T47D (cell line): Measurements from ENCODE around the gene VPS4A.
A peak's percentile ranks its signal among the peaks of the same experiment; 100 is the strongest.

Experiments
- DNase-seq, 2 experiments: peaks; one replicate each; pipeline versions ENCODE4 v3.0.0 to v3.0.0-alpha.2; 2011 to 2012; ENCODE audit warnings: low read depth in 1 of 2, low spot score in 1 of 2
- JUND ChIP-seq: IDR thresholded peaks from 2 replicates; pipeline ENCODE4 v1.6.1; 2012; ENCODE audit warnings: low read depth
- in situ Hi-C: cut with HindIII; loops from 2 replicates; pipeline ENCODE4 v1.10.0; 2016; ENCODE audit warnings: low sequenced_read_pairs, low pct_unique_long_range_greater_than_20kb

Gene VPS4A

DNA sequence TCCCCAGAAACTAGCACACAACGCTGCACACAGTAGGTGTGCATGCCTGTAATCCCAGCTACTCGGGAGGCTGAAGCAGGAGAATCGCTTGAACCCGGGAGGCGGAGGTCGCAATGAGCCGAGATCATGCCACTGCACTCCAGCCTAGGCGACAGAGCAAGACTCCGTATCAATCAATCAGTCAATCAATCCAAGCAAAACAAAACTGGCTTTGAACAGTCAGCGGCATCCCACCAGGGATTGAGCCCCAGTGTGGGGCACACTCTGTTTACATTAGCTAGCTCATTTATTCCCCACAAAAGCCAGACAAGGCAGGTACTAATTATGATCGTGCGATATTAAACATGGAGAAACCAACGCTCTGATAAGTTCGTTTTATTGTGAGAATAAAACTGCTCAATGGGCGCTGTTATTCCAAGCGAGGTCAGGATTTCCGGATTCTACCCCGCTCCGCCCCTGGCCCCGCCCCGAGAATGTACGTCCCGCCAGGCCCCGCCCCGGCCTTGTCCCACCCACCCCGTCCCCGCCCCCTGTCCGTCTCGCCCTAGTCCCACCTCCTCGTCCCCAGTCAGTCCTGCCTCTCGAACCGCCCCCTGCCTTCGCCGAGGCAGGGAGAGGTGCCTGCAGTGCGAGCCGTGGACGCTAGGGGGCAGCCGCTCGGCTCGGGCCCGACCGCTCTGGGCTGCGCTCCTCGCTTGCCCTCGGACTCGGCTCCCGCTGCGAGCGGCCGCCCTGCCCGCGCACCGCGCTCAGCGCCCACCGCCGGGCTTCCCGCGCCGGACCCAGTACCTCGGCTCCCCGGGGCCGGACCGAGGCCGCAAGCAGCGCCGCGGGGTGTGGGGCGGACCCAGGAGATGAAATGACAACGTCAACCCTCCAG is at the start of gene VPS4A:
Gene VPS4A (plus strand): TSS at position 698 of the 880 bp plus-strand sequence. CDS start 162 bp downstream, at position 860.
- in situ Hi-C loops = no loop called here
- DNase-seq = peak; percentile 91 to 96
- no peak for TF ChIP-seq JUND

DNA sequence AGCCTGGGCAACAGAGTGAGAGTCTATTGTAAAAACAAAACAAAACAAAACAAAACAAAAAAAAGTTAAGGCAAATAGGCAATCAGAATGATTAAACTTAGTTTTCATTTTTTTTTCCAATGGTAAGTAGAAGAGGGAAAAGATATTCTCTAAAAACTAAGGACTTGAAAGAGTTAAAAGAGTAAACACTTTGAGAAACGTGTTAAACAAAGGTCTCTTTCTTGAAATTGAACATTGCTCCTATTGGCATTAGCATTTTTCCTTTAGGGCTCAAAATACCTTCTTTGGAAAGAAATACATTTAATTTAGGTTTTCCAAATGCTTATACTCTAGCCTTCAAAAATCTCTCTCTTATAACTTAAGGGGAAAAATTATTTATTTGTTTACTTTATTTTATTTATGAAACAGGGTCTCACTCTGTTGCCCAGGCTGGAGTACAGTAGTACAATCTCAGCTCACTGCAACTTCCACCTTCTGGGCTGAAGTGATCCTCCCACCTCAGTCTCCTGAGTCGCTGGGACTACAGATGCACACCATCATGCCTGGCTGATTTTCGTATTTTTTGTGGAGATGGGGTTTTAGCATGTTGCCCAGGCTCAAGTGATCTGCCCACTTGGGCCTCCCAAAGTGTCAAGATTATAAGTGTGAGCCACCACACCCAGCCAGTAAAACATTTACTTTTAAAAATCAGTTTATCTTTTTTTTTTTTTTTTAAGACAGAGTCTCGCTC is 44.7 kb upstream of the VPS4A start:
- in situ Hi-C loops = no loop called here
- TF ChIP-seq JUND = no peak

DNA sequence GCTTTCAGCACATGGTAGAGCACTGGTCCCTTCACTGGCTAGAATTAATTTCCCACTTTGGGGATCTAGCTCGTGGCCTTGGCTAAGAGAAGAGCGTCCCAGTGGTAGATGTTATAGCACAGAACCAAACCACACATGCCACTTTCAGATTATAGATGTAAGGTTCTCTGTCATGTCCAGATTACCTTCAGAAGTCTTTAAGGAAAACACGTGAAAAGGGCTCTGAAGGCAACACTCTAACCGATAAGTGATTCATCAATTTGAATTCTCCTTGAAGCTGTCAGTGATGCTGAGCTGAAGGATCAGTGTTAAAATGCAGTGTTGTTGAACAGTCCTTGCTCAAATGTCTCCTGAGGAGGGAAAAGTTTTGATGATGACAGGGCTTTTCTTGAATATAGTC is 43.5 kb upstream of the VPS4A start:
- in situ Hi-C loops = no loop called here
- no peak for TF ChIP-seq JUND
- DNase-seq = no peak

More for the DNA sequence above, 44.7 kb upstream of the VPS4A start:
- DNase-seq = no peak

DNA sequence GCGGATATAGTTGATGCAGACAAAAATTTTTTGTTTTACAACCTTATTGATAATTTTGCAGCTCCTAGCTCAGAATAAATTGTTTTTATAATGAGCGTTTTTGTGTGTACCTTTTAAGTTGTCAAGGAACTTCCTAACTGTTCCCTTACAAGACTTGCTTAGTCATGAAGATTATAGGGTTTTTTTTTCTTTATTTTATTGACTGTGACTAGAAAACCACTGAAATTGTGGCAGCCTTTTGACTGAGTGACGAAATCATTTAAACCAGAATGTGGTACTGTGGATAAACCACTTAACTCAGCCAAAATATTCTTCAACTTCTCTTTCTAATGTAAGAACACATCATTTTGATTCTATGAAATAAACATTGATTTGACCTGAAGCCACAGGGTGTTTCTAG is 40.8 kb upstream of the VPS4A start:
- in situ Hi-C loops = no loop called here
- no peak for DNase-seq

DNA sequence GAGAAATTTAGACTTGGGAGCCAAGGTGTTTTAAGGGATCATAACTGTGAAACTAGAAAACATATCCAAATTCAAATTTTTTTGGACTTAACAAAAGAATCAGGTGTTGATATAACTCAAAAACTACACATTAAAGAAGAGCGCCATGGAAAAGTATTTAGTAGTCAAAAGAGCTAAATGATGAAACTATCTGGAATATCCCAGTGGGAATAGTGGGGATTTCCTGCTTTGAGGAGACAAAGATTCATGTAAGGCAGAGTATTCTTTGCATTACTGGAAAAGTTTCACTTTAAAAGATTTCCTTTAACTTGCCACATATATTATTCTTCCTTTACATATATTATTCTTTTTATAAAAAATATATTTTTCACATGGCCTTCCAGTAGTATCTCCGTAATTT is 40.3 kb upstream of the VPS4A start:
- in situ Hi-C loops = no loop called here
- no peak for TF ChIP-seq JUND
- no peak for DNase-seq

More for the DNA sequence above, 40.8 kb upstream of the VPS4A start:
- no peak for TF ChIP-seq JUND

DNA sequence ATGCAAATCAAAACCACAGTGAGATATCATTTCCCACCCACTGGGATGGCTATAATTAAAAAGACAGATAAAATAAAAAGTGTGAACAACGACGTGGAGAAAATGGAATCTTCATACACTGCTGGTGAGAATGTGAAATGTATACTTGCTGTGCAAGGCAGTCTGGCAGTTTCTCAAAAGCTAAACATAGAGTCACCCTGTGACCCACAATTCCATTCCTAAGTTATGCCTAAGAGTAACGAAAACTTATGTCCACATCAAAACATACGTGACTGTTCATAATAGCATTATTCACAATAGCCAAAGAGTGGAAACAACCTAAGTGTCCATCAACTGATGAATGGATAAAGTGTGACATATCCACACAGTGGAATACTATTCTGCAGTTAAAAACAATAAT is 38.1 kb upstream of the VPS4A start:
- TF ChIP-seq JUND = no peak
- DNase-seq = no peak
- in situ Hi-C loops = no loop called here

DNA sequence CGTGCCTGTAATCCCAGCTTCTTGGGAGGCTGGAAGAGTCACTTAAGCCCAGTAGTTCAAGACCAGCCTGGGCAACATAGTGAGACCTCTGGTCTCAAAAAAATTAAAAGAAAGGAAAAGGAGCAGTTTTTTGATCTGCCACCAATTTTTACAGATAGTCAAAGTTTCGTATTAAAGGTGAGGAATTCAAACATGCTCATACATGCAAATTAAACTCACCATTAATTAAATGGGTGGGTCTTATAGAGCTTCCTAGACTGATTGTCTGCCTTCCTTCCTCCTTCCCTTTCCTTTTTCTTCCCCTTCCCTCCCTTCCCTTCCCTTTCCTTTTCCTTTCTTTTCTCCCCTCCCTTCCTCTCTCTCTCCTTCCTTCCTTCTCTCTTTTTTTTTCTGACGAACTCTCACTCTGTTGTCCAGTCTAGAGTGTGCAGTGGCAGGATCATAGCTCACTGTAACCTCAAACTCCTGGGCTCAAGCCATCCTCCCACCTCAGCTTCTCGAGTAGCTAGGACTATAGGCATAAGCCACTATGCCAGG is 36.4 kb upstream of the VPS4A start:
- TF ChIP-seq JUND = no peak
- in situ Hi-C loops = no loop called here
- DNase-seq = no peak

DNA sequence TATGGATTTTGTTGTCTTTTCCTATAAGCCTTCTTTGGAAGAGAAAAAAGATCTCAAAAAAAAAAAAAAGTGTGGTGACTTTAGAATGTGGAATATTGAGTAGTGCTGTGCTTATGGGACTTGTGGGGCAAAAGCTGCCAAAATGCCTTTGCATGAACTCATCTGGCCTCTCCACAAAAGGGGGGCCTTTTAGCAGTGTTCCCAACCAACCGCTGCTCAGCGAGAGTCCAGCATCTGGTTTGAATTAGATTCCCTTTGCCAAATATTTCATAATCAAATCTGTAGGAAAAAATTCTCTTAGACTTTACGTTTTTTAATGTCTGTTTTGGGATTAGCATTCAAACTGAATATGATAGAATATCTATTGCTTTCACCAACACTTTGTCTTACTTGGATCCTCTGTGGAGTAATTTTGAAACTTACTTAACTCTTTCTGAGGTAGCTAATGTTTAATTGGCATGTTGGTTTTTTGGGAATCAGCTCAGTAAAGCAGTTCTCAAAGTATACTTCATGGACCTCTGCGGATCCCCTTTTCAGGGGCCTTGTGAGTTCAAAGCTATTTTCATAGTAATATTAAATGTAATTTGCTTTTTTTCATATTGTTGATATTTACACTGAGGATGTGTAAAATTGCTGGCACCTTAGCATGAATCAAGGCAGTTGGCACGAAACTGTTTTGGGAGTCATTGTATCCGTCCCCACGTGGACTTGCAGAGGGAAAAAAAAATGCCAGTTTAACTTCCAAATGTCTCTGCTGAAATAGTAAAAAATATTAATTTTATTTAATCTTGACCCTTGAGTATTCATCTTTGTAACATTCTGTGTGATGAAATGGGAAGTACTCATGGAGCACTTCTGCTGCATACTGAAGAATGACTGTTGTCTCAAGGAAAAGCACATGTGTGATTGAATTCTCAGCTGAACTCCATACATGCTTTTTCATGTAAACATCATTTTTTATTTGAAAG is 34.7 kb upstream of the VPS4A start:
- no peak for TF ChIP-seq JUND
- no peak for DNase-seq

DNA sequence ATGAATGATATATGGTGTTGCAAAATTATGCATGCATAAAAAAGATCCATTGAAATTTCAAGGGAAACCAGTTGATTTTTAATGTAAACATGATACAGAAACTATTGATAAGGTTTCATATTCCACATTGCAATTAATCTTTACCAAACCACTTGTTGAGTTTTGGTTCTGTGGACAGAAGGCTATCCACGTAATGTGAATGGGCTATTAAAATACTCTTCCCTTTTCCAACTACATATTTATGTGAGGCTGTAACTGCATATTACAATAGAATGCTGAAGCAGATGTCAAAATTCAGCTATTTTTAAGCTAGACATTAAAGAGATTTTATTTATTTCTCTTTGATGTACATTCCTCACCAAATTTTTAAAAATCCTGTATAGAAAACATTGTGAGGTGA is 33.7 kb upstream of the VPS4A start:
- in situ Hi-C loops = no loop called here
- no peak for DNase-seq
- TF ChIP-seq JUND = no peak

More for the DNA sequence above, 34.7 kb upstream of the VPS4A start:
- in situ Hi-C loops = no loop called here

DNA sequence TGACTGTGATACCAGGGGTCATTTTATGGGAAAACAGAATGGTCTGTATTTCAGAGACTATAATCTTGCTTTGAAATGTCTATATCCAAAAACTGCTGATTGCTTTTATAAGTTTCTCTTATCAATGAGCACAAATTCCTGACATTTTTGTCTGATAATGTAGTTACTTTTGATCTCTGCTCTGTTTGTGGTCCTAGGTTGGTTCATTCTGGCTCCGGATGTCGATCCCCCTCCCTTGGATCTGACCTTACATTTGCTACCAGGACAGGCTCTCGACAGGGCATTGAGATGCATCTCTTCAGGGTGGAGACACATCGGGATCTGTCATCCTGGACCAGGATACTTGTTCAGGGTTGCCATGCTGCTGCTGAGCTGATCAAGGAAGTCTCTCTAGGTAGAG is 27.3 kb upstream of the VPS4A start:
- TF ChIP-seq JUND = no peak
- in situ Hi-C loops = no loop called here
- DNase-seq = no peak

DNA sequence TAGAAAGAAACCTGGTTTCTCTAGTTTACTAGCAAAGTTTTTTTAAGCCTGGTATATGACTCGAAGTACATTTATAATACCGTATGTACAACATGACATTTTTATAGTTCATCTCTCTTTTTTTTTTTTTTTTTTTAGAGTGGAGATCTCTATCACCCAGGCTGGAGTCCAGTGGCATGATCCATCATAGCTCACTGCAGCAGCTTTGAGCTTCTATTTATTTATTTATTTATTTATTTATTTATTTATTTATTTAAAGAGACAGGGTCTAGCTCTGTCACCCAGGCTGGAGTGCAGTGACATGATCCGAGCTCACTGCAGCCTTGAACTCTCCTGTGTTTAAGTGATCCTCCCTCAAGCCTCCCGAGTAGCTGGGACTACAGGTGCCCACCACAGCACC is 25.9 kb upstream of the VPS4A start:
- no peak for TF ChIP-seq JUND
- no peak for DNase-seq
- in situ Hi-C loops = no loop called here
